ENCODE measurements around the gene TTC23L.

TTC23L gene

DNA sequence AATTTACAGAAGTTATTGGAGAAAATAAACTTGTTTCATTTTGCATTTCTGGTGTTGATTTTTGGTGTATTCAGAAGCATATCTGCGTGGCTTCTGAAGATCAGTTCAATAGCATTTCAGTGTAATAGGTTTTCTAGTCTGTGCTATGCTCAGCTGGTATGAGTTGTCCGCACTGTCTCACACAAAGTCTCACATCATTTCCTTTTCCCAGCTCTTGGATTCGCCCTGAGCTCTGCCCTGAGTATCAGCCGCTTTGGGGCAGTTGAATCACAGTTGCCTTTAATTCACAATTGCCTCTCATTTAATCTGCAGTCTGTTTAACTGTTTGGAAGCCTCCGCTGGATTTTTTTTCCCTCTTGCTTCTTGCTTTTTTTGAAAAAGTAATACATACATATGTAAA lies 6.4 kb upstream of the TTC23L start:
- in situ Hi-C loops (cut with MboI; ENCODE audit: low sequenced_read_pairs) = no loop called here

DNA sequence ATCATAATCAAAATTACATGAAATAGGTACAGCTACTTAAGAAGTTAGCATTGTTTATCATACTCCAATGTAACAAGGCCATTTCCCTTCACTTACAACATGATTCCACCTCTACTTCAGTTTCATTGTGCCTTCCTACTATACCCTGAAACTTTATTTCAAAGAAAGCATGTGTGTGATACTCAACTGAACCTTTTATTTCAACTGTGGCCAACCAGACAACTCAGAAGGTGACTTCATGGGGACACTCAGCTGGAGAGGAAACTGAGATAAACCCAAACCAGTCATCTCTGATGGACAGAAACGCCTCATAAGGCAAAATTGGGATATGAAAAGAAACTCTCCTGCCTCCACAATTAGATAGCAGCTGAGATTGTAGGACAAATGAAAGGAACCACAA lies 5.9 kb upstream of the TTC23L start:
- in situ Hi-C loops (cut with MboI; ENCODE audit: low sequenced_read_pairs) = no loop called here

DNA sequence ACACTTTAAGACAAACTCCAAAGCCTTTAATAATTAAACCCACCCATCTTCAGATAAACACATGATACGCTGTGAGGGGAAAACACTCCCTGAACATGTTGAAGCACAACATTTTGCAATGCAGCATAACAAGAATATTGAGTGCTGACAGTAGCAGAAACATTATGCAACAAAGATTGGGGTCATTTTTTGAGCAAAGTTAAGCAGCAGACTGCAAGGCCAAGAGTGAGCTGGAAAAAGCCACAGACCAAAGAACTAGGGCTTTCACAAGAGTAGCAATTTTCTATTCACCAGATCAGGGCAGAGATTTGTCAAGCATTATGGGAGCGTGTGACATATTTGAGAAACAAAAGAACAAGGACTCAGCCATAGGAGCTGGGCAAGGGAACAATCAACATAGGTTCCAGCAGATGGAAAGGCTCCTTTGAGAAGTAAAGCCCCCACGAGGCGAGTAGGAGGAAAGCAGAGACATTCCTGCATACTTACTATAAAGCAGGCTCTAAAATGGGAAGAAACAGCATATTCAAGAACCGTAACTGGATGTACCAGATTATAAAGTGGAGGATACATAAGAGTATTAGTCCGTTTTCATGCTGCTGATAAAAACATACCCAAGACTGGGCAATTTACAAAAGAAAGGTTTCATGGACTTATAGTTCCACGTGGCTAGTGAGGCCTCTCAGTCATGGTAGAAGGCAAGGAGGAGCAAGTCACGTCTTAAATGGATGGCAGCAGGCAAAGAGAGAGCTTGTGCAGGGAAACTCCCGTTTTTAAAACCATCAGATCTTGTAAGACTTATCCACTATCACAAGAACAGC lies 4.8 kb upstream of the TTC23L start:
- in situ Hi-C loops (cut with MboI; ENCODE audit: low sequenced_read_pairs) = no loop called here

DNA sequence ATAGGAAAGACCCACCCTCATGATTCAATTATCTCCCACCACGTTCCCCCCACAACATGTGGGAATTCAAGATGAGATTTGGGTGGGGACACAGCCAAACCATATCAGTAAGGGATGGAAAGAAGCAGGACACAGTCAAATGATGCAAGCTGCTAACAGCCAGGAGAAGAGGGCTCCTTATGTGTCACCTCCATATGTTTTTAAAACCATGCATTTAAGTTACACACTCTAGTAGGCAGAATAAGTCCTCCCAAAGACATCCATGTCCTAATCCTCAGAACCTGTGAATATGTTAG lies 4.2 kb upstream of the TTC23L start:
- in situ Hi-C loops (cut with MboI; ENCODE audit: low sequenced_read_pairs) = no loop called here

DNA sequence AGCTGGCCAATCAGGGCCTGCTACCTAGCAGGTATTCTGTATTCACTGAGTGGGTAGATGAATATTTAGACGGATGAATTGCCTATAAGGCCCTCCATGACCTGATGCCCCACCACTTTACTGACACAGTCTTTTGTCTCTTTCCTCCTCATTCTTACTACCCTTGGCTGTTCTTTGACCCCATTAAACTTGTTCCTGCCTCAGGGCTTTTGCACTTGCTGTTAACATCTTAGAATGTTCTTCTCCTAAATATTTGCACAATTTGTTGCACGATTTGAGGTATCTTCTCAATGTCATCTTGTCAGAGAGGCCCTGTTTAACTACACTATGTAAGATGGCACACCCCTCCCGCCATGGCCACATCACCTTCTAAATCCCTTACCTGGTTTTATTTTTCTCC lies 3.3 kb upstream of the TTC23L start:
- in situ Hi-C loops (cut with MboI; ENCODE audit: low sequenced_read_pairs) = no loop called here

DNA sequence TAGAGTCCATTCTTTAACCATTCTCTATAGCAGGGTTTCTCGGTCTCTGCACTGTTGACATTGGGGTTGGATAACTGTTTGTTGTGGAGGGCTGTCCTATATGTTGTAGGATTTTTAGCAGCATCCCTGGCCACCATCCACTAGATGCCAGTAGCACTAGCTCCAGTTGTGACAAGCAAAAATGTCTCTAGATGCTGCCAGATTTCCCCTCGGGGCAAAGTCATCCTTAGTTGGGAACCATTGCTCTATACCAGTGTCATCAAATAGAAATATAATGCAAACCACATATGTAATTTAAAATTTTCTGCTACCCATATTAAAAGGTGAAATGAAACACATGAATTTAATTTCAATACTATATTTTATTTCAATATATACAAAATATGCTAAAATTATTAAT lies 2.9 kb downstream of the TTC23L start:
- in situ Hi-C loops (cut with MboI; ENCODE audit: low sequenced_read_pairs) = no loop called here

DNA sequence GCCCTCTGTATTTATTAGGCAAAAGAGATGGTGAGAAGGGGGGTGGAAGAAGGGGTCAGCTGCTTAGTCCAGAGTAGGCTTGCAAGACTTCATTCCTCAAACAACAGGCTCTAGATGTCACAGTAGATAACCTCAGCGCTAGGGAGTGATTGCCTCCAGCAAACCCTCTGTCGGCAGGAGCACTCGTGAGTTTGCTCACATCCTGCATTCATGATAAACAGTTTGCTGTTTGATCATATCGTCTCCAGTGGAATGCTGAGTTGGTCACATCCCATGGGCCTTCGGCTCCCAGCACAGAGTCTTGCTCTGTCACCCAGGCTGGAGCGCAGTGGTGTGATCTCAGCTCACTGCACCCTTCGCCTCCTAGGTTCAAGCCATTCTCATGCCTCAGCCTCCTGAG lies 3.6 kb downstream of the TTC23L start:
- in situ Hi-C loops (cut with MboI; ENCODE audit: low sequenced_read_pairs) = no loop called here

DNA sequence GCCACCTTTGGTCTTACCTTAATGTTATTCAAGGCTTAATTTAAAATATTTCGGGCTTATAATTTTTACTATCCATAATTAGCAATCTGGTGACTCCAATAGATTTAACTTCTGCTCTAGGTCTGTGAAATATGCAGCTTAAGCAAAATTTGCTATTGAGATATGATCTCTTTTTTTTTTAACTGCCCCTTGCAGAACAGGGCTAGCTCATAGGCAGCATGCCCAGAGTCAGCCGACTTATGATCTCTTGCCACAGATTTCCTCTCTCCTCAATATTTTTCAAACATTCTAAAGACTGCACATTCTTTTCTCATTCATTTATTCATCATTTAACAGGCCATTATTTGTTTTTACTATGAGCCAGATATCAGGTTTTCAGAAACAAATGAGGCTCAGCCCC lies 4.5 kb downstream of the TTC23L start:
- in situ Hi-C loops (cut with MboI; ENCODE audit: low sequenced_read_pairs) = no loop called here

DNA sequence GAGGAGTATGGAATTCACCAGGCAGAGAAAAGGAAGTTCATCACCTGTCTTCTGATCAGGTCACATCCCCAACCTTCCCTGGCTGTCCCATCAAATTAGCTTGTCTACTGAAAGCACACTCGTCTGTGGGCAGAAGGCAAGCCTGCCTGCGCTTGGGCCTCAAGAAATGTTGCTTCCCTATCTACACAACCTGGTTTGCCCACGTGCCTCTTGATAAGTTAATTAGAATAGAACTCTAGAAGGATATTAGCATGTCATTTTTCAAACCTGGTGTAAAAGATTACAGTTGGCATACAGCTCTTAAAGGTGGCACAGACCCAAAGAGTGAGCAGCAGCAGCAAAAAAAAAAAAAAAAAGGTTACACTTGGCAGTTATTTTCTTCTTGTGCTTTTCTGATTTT lies 5.1 kb downstream of the TTC23L start:
- in situ Hi-C loops (cut with MboI; ENCODE audit: low sequenced_read_pairs) = no loop called here

DNA sequence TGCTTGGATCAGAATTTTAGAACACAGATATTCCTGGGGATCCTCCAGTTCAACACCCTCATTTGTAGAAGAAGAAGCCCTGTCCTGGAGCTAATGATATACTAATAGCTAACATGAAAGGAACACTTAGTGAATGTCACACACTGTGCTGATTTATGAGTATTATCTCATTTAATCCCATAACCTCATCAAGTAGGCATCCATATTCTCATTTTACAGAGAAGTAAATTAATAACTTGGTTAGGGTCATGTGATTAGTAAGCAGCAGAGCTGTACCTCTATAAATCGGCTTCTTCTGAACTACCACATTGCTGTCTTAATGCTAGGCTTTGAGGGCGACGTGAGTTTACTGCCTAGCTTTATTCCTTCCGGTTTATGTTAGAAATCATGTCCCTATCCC lies 6.0 kb downstream of the TTC23L start:
- in situ Hi-C loops (cut with MboI; ENCODE audit: low sequenced_read_pairs) = no loop called here

DNA sequence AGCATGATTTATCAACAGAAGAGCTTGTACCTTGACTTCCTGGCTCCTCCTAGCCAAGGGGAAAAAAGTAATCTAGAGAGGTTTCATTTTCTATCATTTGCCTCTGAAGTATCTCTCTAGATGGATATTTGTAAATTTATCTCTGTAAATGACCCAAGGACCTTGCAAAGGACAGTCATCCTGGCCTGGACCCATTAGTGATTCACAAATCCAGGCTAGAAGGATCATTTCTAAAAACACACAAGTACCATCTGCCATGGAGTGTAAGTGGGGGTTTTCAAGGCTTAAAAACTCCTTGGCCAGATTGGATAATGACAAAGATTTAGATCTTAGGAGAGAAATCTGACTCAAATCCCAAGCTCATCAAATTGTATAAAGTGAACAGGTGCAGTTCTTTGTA lies 8.1 kb downstream of the TTC23L start:
- in situ Hi-C loops (cut with MboI; ENCODE audit: low sequenced_read_pairs) = no loop called here

DNA sequence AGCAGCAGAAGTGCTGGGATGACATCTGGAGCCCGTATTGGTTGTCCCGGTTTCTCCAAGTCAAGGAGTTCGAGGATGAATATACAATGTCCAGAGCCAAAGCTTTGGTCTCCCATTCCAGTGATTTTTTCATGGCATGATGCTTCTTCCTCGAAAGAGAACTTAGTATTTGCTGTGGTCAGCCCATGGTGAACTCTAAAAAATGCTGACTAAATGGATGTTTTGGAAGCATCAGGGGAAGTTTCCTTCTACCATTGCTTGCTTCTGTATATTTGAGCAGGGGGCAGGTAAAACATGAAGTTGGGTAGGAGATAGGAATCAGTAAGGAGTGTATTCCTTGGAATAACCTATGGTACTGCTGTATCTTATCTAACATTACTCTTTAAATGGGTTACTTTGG lies 8.6 kb downstream of the TTC23L start:
- in situ Hi-C loops (cut with MboI; ENCODE audit: low sequenced_read_pairs) = no loop called here

DNA sequence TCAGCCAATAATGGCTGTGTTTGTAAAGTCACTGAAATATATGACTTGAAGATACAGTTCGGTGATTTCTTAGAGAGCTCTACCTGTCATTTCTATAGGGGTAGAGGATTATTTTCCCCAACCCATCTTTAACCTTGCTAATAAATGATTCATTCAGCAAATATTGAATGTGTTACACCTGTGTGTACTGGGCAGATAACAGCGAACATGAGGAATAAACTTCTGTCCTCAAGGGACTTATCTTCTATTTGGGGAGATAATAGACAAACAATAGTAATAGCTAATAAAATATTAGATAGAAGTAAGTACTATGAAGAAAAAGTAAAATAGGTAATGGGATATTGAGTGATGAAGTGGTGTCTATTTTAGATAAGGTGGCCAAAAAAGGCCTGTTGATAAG lies 9.3 kb downstream of the TTC23L start:
- in situ Hi-C loops (cut with MboI; ENCODE audit: low sequenced_read_pairs) = no loop called here

DNA sequence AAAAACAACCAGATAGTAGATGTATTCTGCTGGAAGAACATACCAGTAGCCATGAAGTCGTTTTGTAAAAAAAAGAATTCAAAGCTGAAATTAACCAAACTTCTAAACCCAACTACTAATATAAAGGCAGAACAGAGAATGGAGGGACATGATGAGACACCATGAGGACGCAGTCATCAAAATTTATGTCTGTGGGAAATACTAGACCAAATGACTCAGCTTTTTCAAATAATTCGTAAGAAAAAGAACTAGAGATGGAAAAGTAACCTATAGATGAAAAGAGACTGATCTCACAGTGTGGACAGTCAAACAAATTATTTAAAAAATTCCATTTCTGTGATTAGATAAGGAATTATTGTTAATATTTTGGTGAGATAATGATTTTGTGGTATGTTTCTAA lies 10.3 kb downstream of the TTC23L start:
- in situ Hi-C loops (cut with MboI; ENCODE audit: low sequenced_read_pairs) = no loop called here

DNA sequence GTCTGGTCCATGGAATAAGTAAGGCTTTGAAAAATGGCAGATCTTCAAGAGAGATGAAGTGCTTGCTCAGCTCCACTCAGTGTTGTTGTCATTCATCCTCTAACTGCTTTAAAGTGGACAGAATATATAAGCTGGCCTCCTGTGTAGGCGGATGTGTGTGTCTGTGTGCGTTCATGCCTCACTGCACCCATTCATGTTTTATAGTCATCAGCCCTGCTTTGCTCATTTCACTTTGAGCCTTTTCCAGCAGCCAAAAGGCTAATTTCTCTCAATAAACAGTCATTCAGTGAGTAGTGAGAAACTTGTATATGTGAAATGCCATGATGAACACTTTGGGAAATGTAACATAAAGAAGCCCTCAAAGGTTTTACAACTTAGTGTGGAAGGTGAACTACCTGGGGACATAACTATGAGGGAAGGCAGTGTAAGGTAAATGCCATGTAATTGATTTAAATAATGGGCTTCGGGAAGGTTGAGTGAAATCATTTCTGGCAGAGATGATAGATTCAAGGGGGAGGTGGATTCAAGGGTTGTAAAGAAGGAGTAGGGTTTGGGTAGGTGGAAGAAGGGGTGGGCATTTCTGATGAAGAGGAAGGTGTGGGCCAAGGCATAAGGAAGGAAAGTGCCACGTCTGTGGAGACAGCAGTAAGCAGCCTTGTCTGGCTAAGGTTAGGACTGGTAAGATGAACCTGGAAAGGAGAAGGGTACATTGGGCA lies 15.7 kb downstream of the TTC23L start:
- in situ Hi-C loops (cut with MboI; ENCODE audit: low sequenced_read_pairs) = no loop called here

DNA sequence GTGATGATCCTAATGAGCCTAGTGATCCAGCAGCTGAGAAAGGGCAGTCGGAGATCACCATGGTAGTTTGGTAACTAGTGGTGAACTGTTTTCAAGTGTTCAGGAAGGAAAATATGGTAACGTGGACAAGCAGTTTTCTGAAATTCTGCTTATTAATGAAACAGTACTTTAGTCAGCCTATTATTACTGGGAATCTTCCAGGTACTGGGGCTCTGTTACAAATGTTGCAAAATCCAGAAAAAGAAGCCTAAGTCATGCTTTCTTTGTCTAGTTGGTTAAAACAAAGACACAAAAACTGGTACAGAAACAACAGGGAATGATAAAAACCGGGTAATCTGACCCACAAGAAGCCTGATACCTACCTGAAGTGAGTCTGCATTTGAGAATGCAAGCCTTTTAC lies 18.2 kb downstream of the TTC23L start:
- in situ Hi-C loops (cut with MboI; ENCODE audit: low sequenced_read_pairs) = no loop called here

DNA sequence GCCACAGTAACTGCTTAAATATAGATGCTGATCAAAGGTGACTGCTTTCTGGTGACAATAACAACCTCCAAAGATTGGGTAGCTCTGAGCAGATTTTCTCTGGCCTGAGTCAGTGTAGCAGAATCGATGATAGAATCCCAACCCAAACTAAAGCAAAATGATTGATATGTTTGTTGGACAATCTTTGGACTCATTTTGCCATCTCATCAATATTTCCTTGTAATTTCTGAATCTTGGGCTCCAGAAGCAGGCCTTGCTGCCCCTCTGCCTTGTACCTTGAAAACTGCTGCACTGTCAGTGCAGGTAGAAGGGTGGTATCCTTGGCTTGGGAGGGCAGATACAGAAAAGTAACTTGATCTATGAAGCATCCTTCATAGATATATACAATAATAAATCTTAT lies 18.9 kb downstream of the TTC23L start:
- in situ Hi-C loops (cut with MboI; ENCODE audit: low sequenced_read_pairs) = no loop called here

DNA sequence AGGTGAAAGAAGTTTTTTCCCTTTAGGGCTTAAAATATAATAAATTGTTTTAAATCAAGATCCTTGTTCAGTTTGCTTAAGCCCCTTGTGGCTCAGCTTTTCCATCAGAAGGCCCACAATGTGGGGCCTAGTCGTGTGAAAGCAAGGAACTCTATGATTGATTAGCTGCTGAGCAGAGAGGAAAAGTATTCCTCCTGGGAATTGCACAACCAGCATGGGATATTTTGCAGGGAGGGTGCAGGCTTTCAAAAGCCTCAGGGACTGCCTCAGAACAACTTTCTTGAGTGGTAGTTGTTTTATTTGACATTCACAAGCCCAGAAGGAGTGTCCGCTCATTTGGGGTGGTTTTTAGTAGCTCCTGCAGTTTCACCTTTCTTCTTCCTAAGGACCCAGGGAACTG lies 19.8 kb downstream of the TTC23L start:
- in situ Hi-C loops (cut with MboI; ENCODE audit: low sequenced_read_pairs) = no loop called here

DNA sequence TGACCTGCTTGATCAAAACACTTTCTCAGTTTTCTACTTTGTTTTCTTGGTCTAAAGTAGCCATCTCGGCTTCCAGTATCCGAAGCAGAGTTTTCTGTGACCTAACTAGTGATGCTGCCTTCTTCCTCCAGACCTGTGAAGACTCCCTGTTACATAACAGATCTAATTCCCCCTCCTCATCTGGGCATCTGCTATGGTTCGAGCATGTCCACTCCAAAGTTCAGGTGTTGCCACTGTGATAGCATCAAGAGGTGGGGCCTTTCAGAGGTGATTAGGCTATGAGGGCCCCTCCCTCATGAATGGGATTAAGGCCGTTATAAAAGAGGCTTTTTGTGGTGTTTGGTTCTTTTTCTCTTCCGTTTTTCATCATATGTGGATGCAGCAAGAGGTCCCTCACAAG lies 20.3 kb downstream of the TTC23L start:
- in situ Hi-C loops (cut with MboI; ENCODE audit: low sequenced_read_pairs) = no loop called here

DNA sequence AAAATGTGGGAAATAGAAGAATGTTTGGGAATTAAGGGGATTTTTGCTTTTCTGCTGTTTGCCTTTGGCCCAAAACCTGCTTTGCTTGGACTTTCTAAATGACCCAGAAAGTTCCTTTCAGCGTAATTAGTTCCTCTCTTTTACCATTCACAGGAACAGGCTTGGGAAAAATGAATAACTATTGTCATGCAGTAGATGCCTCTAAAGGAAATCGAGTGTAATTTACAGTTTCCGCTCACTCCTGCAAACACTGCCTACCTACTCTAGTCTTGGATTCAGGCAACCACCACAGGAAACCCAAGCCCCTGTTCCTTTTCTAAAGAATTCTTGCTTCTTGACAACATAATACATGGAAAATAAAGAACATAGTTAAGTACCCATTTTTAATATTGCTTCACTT lies 25.0 kb downstream of the TTC23L start:
- in situ Hi-C loops (cut with MboI; ENCODE audit: low sequenced_read_pairs) = no loop called here

DNA sequence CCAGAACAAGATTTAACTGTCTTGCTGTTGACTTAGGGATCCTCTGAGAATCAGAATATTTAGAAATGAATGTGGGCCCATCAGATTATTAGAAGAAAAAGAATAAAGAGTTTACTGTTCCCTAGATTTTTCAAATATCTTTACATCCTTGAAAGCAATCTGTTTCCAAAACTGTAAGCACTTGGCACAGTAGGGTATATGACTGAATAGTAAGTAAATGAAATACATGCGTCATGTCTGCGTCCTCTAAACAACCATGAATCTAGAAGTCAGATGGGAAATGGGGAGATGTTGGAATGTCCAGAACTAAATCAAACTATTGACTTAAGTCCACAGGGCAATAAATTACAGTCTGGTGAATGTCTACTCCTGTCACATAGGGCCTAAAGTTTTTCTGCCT lies 26.1 kb downstream of the TTC23L start:
- in situ Hi-C loops (cut with MboI; ENCODE audit: low sequenced_read_pairs) = no loop called here

DNA sequence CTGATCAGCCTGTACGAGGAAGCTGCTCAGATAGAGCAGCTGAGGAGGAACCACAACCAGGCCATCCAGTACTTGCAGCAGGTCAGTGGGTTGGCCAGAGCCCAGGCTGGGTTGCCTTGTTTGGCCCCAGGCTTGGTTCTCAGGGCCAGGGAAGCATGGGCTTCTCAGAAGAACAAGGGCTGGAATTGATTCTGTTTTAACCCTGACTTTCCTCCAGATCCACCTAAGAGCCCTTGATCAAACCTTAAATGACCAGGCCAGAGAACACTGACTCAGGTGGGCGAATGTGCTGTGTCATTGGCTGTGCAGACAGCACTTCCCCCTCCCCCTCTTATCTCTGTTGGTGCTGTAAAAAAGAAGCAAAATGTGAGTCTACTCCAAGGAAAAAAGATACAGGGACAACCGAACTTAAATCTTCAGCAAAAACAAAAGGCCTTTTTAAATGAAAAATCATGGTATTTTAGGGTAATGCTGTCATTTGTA lies 28.1 kb downstream of the TTC23L start:
- in situ Hi-C loops (cut with MboI; ENCODE audit: low sequenced_read_pairs) = no loop called here

DNA sequence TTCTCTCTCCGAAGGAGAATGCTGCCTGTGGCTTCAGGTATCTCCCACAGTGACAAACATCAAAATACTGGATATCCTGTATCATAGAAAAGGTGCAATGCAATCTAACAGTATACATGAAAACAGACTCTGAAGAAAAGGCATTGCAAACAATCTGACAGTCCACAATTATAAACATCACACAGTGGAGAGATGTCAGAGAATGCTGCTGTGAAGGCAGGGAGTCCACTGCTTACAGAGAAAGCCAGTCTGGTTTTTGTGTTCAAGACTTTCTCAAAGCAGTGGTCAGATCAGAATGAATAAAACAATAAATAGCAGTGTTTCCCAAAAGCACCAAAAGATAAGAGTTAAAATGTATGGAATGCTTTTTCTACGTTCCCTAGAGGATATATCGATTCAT lies 28.7 kb downstream of the TTC23L start:
- in situ Hi-C loops (cut with MboI; ENCODE audit: low sequenced_read_pairs) = no loop called here
